ENCODE results near the gene EFNA5.

- TF ChIP-seq PHF8 (conservative IDR thresholded peaks at IDR 0.05; ENCODE audit: low read depth, low read length) (no peak), ZNF274 (IDR thresholded peaks at IDR 0.05; ENCODE audit: borderline replicate concordance, extremely low read depth, low read length) (no peak), HDAC6 (IDR thresholded peaks at IDR 0.05; ENCODE audit: low read depth, low read length) (no peak), BACH1 (IDR thresholded peaks at IDR 0.05; ENCODE audit: low read length) (no peak), RNF2 (IDR thresholded peaks at IDR 0.05; ENCODE audit: borderline replicate concordance, low read depth, low read length, missing control alignments, poor library complexity, severe bottlenecking) (no peak), SIRT6 (IDR thresholded peaks at IDR 0.05; ENCODE audit: low read length) (no peak), ASH2L (IDR thresholded peaks at IDR 0.05; ENCODE audit: low read length) (no peak), CTCF (IDR thresholded peaks at IDR 0.05; ENCODE audit: control extremely low read depth in 1 of 3, insufficient read depth in 1 of 3, low read depth in 1 of 3, low read length in 3 of 3) (no peak), EGR1 (IDR thresholded peaks at IDR 0.05; ENCODE audit: borderline replicate concordance, low read depth, low read length) (no peak), EP300 (IDR thresholded peaks at IDR 0.05; ENCODE audit: borderline replicate concordance in 1 of 2, low read depth in 2 of 2, low read length in 2 of 2) (no peak), POLR2A (IDR thresholded peaks at IDR 0.05; ENCODE audit: control extremely low read depth in 1 of 2, low read depth in 2 of 2, low read length in 2 of 2) (no peak), POLR2AphosphoS5 (IDR thresholded peaks at IDR 0.05; ENCODE audit: low read depth, low read length) (no peak)
Measured at GRCh38 chr5:107414802-107415201, 255.9 kb downstream of the EFNA5 start.

Measured in H1 (cell line).